ENCODE data around the gene INPP5E.
A peak's percentile ranks its signal among the peaks of the same experiment; 100 is the strongest.

Gene INPP5E

GRCh38 chr9:136439481-136440408 is at the start of gene INPP5E:
Gene INPP5E (minus strand): TSS chr9:136439845. CDS start chr9:136439419, 426 bp downstream.
- peak; percentile 30 to 74 for DNase-seq

- peak; percentile 32 to 43 for DNase-seq
These were observed 48.9 kb upstream of the INPP5E start for GRCh38 chr9:136488247-136489214.

GRCh38 chr9:136487672-136488071 is 48.0 kb upstream of the INPP5E start:
- no peak for DNase-seq

- DNase-seq: no peak
These were observed 47.4 kb upstream of the INPP5E start for GRCh38 chr9:136486823-136487620.

GRCh38 chr9:136486131-136486530 is 46.5 kb upstream of the INPP5E start:
- no peak for DNase-seq

- DNase-seq: peak; percentile 30 to 62
These were observed 45.7 kb upstream of the INPP5E start for GRCh38 chr9:136485049-136486045.

- no peak for DNase-seq
These were observed 44.8 kb upstream of the INPP5E start for GRCh38 chr9:136484153-136485048.

GRCh38 chr9:136483589-136484152 is 44.0 kb upstream of the INPP5E start:
- DNase-seq: peak; percentile 86 to 94

GRCh38 chr9:136482793-136483588 is 43.3 kb upstream of the INPP5E start, which contains the start of gene SEC16A:
Gene SEC16A (minus strand): TSS chr9:136483040. CDS start chr9:136477615, 5,425 bp downstream.
- DNase-seq: peak; percentile 97

GRCh38 chr9:136482046-136482792 is 42.6 kb upstream of the INPP5E start:
- DNase-seq: no peak

- DNase-seq: no peak
These were observed 41.9 kb upstream of the INPP5E start for GRCh38 chr9:136481558-136481957.

GRCh38 chr9:136476369-136477150 is 36.9 kb upstream of the INPP5E start:
- no peak for DNase-seq

- DNase-seq: no peak
These were observed 35.6 kb upstream of the INPP5E start for GRCh38 chr9:136474974-136475865.

GRCh38 chr9:136474021-136474640 is 34.5 kb upstream of the INPP5E start:
- DNase-seq: no peak

- no peak for DNase-seq
These were observed 33.7 kb upstream of the INPP5E start for GRCh38 chr9:136473354-136473721.

Data from NCI-H1930 (cell line).